ENCODE results near the gene NR5A1.

DNA sequence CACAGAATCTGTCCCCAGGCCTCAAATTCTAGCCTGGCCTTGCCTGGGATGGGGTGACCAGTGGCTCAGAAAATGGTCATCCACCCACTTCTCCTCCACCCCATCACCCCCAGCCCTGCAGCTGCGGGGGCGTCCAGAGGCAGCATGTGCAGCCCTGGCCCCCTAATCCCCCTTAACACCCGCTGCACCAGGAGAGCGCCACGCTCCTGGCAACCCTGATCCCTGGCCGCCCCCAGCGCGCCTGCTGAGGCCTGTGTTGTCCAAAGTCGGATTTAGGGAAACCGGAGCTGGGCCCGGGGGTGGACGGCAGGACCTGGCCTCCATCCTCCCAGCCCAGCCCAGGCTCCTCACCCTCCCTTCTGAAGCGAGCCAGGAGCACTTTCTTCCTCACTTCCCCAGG is 22.0 kb downstream of the NR5A1 start:
- TF ChIP-seq, protein P1, sequence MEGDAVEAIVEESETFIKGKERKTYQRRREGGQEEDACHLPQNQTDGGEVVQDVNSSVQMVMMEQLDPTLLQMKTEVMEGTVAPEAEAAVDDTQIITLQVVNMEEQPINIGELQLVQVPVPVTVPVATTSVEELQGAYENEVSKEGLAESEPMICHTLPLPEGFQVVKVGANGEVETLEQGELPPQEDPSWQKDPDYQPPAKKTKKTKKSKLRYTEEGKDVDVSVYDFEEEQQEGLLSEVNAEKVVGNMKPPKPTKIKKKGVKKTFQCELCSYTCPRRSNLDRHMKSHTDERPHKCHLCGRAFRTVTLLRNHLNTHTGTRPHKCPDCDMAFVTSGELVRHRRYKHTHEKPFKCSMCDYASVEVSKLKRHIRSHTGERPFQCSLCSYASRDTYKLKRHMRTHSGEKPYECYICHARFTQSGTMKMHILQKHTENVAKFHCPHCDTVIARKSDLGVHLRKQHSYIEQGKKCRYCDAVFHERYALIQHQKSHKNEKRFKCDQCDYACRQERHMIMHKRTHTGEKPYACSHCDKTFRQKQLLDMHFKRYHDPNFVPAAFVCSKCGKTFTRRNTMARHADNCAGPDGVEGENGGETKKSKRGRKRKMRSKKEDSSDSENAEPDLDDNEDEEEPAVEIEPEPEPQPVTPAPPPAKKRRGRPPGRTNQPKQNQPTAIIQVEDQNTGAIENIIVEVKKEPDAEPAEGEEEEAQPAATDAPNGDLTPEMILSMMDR (conservative IDR thresholded peaks at IDR 0.05; ENCODE audit: low read depth in 2 of 2): no peak
- TF ChIP-seq EZH2 (IDR thresholded peaks at IDR 0.05; ENCODE audit: low read depth, unreplicated experiment) (no peak), CREB1 (CRISPR knock-in tag; IDR thresholded peaks at IDR 0.05; ENCODE audit: low read depth) (no peak)
- TF ChIP-seq, protein P2, sequence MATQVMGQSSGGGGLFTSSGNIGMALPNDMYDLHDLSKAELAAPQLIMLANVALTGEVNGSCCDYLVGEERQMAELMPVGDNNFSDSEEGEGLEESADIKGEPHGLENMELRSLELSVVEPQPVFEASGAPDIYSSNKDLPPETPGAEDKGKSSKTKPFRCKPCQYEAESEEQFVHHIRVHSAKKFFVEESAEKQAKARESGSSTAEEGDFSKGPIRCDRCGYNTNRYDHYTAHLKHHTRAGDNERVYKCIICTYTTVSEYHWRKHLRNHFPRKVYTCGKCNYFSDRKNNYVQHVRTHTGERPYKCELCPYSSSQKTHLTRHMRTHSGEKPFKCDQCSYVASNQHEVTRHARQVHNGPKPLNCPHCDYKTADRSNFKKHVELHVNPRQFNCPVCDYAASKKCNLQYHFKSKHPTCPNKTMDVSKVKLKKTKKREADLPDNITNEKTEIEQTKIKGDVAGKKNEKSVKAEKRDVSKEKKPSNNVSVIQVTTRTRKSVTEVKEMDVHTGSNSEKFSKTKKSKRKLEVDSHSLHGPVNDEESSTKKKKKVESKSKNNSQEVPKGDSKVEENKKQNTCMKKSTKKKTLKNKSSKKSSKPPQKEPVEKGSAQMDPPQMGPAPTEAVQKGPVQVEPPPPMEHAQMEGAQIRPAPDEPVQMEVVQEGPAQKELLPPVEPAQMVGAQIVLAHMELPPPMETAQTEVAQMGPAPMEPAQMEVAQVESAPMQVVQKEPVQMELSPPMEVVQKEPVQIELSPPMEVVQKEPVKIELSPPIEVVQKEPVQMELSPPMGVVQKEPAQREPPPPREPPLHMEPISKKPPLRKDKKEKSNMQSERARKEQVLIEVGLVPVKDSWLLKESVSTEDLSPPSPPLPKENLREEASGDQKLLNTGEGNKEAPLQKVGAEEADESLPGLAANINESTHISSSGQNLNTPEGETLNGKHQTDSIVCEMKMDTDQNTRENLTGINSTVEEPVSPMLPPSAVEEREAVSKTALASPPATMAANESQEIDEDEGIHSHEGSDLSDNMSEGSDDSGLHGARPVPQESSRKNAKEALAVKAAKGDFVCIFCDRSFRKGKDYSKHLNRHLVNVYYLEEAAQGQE (IDR thresholded peaks at IDR 0.05; ENCODE audit: unreplicated experiment): no peak

Data from GM23338 (cell line).